ENCODE data around the gene TTLL11.
A peak's percentile ranks its signal among the peaks of the same experiment; 100 is the strongest.
"Not testable (repeated sequence)": the region's sequence is repeated elsewhere in the genome, so short reads cannot be mapped to it uniquely, and the experiment has no call there.

The TTLL11 gene

GRCh38 chr9:122084026-122084675 lies 9.0 kb downstream of the TTLL11 start:
- DNase-seq (ENCODE audit: low spot score) = peak; percentile 26

GRCh38 chr9:122080986-122081385 lies 12.1 kb downstream of the TTLL11 start:
- no peak for DNase-seq (ENCODE audit: low spot score)

- DNase-seq (ENCODE audit: low spot score) = no peak
Observed at GRCh38 chr9:122078557-122078956, 14.6 kb downstream of the TTLL11 start.

GRCh38 chr9:122076773-122077172 lies 16.3 kb downstream of the TTLL11 start:
- no peak for DNase-seq (ENCODE audit: low spot score)

GRCh38 chr9:122076117-122076516 lies 17.0 kb downstream of the TTLL11 start:
- DNase-seq (ENCODE audit: low spot score) = no peak

GRCh38 chr9:122075135-122076030 lies 17.7 kb downstream of the TTLL11 start:
- peak; percentile 37 for DNase-seq (ENCODE audit: low spot score)

GRCh38 chr9:122071715-122072114 lies 21.4 kb downstream of the TTLL11 start:
- no peak for DNase-seq (ENCODE audit: low spot score)

- no peak for DNase-seq (ENCODE audit: low spot score)
Observed at GRCh38 chr9:122070728-122071515, 22.2 kb downstream of the TTLL11 start.

GRCh38 chr9:122066680-122067079 lies 26.4 kb downstream of the TTLL11 start:
- not testable (repeated sequence) for DNase-seq (ENCODE audit: low spot score)

- no peak for DNase-seq (ENCODE audit: low spot score)
Observed at GRCh38 chr9:122065923-122066629, 27.0 kb downstream of the TTLL11 start.

GRCh38 chr9:122060481-122060880 lies 32.6 kb downstream of the TTLL11 start:
- DNase-seq (ENCODE audit: low spot score) = no peak

GRCh38 chr9:122059955-122060324 lies 33.2 kb downstream of the TTLL11 start:
- DNase-seq (ENCODE audit: low spot score) = no peak

- DNase-seq (ENCODE audit: low spot score) = no peak
Observed at GRCh38 chr9:122059214-122059954, 33.7 kb downstream of the TTLL11 start.

- no peak for DNase-seq (ENCODE audit: low spot score)
Observed at GRCh38 chr9:122058709-122059108, 34.4 kb downstream of the TTLL11 start.

GRCh38 chr9:122058051-122058450 lies 35.1 kb downstream of the TTLL11 start:
- no peak for DNase-seq (ENCODE audit: low spot score)

GRCh38 chr9:122057211-122057610 lies 35.9 kb downstream of the TTLL11 start:
- DNase-seq (ENCODE audit: low spot score) = no peak

- DNase-seq (ENCODE audit: low spot score) = no peak
Observed at GRCh38 chr9:122056484-122056883, 36.6 kb downstream of the TTLL11 start.

- DNase-seq (ENCODE audit: low spot score) = no peak
Observed at GRCh38 chr9:122055701-122056100, 37.4 kb downstream of the TTLL11 start.

GRCh38 chr9:122053567-122054350 lies 39.3 kb downstream of the TTLL11 start:
- DNase-seq (ENCODE audit: low spot score) = peak; percentile 82

- peak; percentile 72 for DNase-seq (ENCODE audit: low spot score)
Observed at GRCh38 chr9:122053064-122053463, 40.0 kb downstream of the TTLL11 start.
